HG02798 (cell line): ENCODE data around the gene CYP17A1.
"Not testable (repeated sequence)": the region's sequence is repeated elsewhere in the genome, so short reads cannot be mapped to it uniquely, and the experiment has no call there.

Source experiments
- ATAC-seq: cut with Tn5 transposase; IDR thresholded peaks from one replicate; pipeline ENCODE4 v1.9.1; 2021; ENCODE audit warnings: mild to moderate bottlenecking; ENCODE audit not compliant: unreplicated experiment, poor library complexity

The CYP17A1 gene

GRCh38 chr10:102837230-102837721 is at the start of gene CYP17A1:
CYP17A1 (minus strand) TSS chr10:102837413; CDS start chr10:102837361, 52 bp downstream.
- ATAC-seq, result no peak

- no peak for ATAC-seq
Observed at GRCh38 chr10:102880256-102880655, 43.0 kb upstream of the CYP17A1 start.

GRCh38 chr10:102878629-102879028 is 41.4 kb upstream of the CYP17A1 start:
- ATAC-seq, result no peak

GRCh38 chr10:102876747-102877153 is 39.5 kb upstream of the CYP17A1 start:
- ATAC-seq, result no peak

- ATAC-seq, result no peak
Observed at GRCh38 chr10:102872163-102872562, 35.0 kb upstream of the CYP17A1 start.

- no peak for ATAC-seq
Observed at GRCh38 chr10:102870221-102870620, 33.0 kb upstream of the CYP17A1 start.

- no peak for ATAC-seq
Observed at GRCh38 chr10:102869258-102870198, 32.3 kb upstream of the CYP17A1 start, which contains the start of gene AS3MT. AS3MT (plus strand) TSS chr10:102869470; CDS start chr10:102869593, 123 bp downstream.

GRCh38 chr10:102868911-102869257 is 31.7 kb upstream of the CYP17A1 start:
- no peak for ATAC-seq

- no peak for ATAC-seq
Observed at GRCh38 chr10:102865620-102866019, 28.4 kb upstream of the CYP17A1 start.

GRCh38 chr10:102863660-102864059 is 26.4 kb upstream of the CYP17A1 start:
- ATAC-seq, result no peak

- ATAC-seq, result no peak
Observed at GRCh38 chr10:102859911-102860310, 22.7 kb upstream of the CYP17A1 start.

GRCh38 chr10:102856758-102857424 is 19.7 kb upstream of the CYP17A1 start:
- no peak for ATAC-seq

- not testable (repeated sequence) for ATAC-seq
Observed at GRCh38 chr10:102855731-102856436, 18.7 kb upstream of the CYP17A1 start.

- ATAC-seq, result not testable (repeated sequence)
Observed at GRCh38 chr10:102853237-102853636, 16.0 kb upstream of the CYP17A1 start.

GRCh38 chr10:102850025-102850518 is 12.9 kb upstream of the CYP17A1 start:
- ATAC-seq, result no peak

GRCh38 chr10:102845352-102845902 is 8.2 kb upstream of the CYP17A1 start:
- no peak for ATAC-seq

GRCh38 chr10:102844190-102844776 is 7.1 kb upstream of the CYP17A1 start:
- ATAC-seq, result not testable (repeated sequence)

GRCh38 chr10:102843139-102843538 is 5.9 kb upstream of the CYP17A1 start:
- ATAC-seq, result not testable (repeated sequence)

- no peak for ATAC-seq
Observed at GRCh38 chr10:102841827-102842345, 4.7 kb upstream of the CYP17A1 start.
